ENCODE measurements around the gene ID4. TPM values are rescaled to one million over a fixed set of nuclear protein-coding genes. Genes with fewer than 3 reads are reported as not detected.

The ID4 gene, protein sequence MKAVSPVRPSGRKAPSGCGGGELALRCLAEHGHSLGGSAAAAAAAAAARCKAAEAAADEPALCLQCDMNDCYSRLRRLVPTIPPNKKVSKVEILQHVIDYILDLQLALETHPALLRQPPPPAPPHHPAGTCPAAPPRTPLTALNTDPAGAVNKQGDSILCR
- total RNA-seq (10 to 100 TPM in 1 of 9 donors, 1 to 10 TPM in 8; 1.5 to 12.4 (median 5.9) TPM), polyA plus RNA-seq (1 to 10 TPM; 5.3 to 9.7 (median 9.3) TPM)
- long read RNA-seq, donor 1, result 0 reads
- long read RNA-seq, donor 2, result 0 reads
- long read RNA-seq, donor 3, partial matches to known transcripts, result 0 of 2 reads
- long read RNA-seq, donor 3, other reads (novel, unspliced or antisense), result 0 of 2 reads
- long read RNA-seq, donor 4, result 0 reads
- long read RNA-seq, donor 5, transcript ID4-201 (3 exons, 2,344 nt), result major isoform, 19 of 25 reads
- long read RNA-seq, donor 5, partial matches to known transcripts, result 3 of 25 reads
- long read RNA-seq, donor 5, other reads (novel, unspliced or antisense), result 3 of 25 reads
- long read RNA-seq, donor 6, result 0 reads
- long read RNA-seq, donor 7, partial matches to known transcripts, result 0 of 1 reads
- long read RNA-seq, donor 7, other reads (novel, unspliced or antisense), result 0 of 1 reads
- long read RNA-seq, donor 8, partial matches to known transcripts, result 0 of 1 reads
- long read RNA-seq, donor 8, other reads (novel, unspliced or antisense), result 0 of 1 reads
- long read RNA-seq, donor 9, result 0 reads
- long read RNA-seq, donor 10, partial matches to known transcripts, result 0 of 1 reads
- long read RNA-seq, donor 10, other reads (novel, unspliced or antisense), result 0 of 1 reads

GRCh38 chr6:19836799-19837510 lies at the start of gene ID4:
Gene ID4, plus strand, starts transcription at chr6:19837370. Its CDS starts 385 bp downstream, at chr6:19837755.
- DNase-seq, result peak; percentile 61 to 79 (median 68)
- H3K9me3 ChIP-seq (replicated peaks in 1 of 3), result no peaks in the 10 kb centered on the region
- H3K27me3 ChIP-seq, result peaks cover 47% of the 10 kb centered on the region
- WGBS, 4 donors, result 1 to 3% (median 2%) methylated on average over 35 to 71 of the region's 71 CpGs
- TF ChIP-seq POLR2A (IDR thresholded peaks at IDR 0.05), result peak in 1 of 2 donors; percentile 60
- TF ChIP-seq, protein P1, sequence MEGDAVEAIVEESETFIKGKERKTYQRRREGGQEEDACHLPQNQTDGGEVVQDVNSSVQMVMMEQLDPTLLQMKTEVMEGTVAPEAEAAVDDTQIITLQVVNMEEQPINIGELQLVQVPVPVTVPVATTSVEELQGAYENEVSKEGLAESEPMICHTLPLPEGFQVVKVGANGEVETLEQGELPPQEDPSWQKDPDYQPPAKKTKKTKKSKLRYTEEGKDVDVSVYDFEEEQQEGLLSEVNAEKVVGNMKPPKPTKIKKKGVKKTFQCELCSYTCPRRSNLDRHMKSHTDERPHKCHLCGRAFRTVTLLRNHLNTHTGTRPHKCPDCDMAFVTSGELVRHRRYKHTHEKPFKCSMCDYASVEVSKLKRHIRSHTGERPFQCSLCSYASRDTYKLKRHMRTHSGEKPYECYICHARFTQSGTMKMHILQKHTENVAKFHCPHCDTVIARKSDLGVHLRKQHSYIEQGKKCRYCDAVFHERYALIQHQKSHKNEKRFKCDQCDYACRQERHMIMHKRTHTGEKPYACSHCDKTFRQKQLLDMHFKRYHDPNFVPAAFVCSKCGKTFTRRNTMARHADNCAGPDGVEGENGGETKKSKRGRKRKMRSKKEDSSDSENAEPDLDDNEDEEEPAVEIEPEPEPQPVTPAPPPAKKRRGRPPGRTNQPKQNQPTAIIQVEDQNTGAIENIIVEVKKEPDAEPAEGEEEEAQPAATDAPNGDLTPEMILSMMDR (IDR thresholded peaks at IDR 0.05), result no peak
- H3K36me3 ChIP-seq (replicated peaks in 1 of 2), result no peaks in the 10 kb centered on the region
- peak within 1 kb of the TSS in 2 of 4 donors; percentile 24 to 65 for H3K4me3 ChIP-seq
- H3K27ac ChIP-seq, result peak within 1 kb of the TSS in 2 of 5 donors; percentile 41 to 83
- peaks cover 0 to 5% of the 10 kb centered on the region in 2 donors for H3K4me1 ChIP-seq (replicated peaks in 1 of 2)
- intact Hi-C loops (cut with DNase I), result no loop called here

DNA sequence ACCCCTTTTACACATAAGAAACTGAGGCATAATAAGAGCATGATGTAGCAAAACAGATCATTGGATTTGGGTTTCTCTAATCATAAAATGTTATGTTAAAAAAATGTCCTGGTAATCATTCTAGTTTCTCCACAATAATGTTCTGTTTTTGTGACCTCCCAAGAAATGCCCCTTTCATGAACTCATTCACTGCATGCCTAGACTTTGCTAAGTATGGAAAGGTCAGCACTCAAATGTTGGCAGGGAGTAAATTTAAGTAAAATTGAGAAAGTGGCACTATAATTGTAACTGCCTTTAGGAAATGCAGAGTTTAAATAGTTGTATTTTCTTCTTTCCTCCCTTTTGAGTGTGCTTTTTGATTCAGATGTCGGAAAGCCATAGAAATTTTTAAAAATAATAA lies 48.5 kb upstream of the ID4 start:
- Histone ChIP-seq H3K36me3 (replicated peaks in 1 of 2) (no peaks in the 10 kb centered on the region), H3K4me1 (replicated peaks in 1 of 2) (no peaks in the 10 kb centered on the region), H3K9me3 (replicated peaks in 1 of 3) (no peaks in the 10 kb centered on the region), H3K27ac (no peak overlapping the region), H3K4me3 (no peak overlapping the region), H3K27me3 (peaks cover 4% of the 10 kb centered on the region)
- intact Hi-C loops (cut with DNase I), result no loop called here
- DNase-seq, result no peak
- no peak for TF ChIP-seq POLR2A (IDR thresholded peaks at IDR 0.05)
- TF ChIP-seq, protein P1 (IDR thresholded peaks at IDR 0.05), result no peak
- 63 to 79% (median 74%) methylated on average over 1 of the region's 1 CpG for whole genome bisulfite sequencing, 4 donors

DNA sequence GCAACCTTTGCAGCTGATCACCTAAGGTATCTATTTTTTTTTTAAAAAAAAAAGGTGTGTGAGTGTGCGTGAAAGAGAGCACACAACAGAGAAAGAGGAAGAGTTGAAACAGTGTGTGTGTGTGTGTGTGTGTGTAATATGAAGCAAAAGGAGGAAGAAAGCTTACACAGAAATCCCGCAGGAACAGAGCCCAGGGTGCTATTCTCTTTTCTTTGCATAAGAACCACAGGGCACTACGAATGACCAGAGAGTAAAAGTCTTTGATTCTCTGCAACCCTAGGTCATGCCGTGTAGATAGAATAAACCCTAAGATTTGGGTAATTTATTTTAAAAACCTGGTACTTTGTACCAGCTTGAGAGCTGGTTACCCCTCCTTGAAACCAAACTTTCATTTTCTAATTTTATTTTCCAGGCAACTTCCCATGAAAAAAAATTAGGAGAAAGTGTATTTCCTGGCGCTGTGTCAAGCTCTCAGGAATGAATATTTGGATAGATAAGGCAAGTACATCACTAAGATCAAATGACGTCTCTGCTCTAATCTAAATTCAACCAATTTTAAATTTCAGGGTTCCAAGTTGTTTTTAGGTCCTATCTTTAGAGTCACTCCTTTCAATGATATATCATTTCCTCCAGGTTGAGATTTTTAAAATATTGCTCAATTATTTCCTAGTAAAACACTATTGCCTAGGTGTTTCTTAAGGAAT lies 47.9 kb upstream of the ID4 start:
- DNase-seq, result peak in 1 of 7 donors; percentile 5
- H3K4me1 ChIP-seq (replicated peaks in 1 of 2), result no peaks in the 10 kb centered on the region
- peaks cover 4% of the 10 kb centered on the region for H3K27me3 ChIP-seq
- H3K9me3 ChIP-seq (replicated peaks in 1 of 3), result no peaks in the 10 kb centered on the region
- H3K4me3 ChIP-seq, result no peak overlapping the region
- no peaks in the 10 kb centered on the region for H3K36me3 ChIP-seq (replicated peaks in 1 of 2)
- intact Hi-C loops (cut with DNase I), result no loop called here
- H3K27ac ChIP-seq, result no peak overlapping the region
- WGBS, 4 donors, result 39 to 49% (median 44%) methylated on average over 6 of the region's 6 CpGs
- no peak for TF ChIP-seq POLR2A (IDR thresholded peaks at IDR 0.05)
- TF ChIP-seq, protein P1 (IDR thresholded peaks at IDR 0.05), result no peak
